GM23338 (cell line): Measurements from ENCODE around the gene CXorf49. TPM values are rescaled to one million over a fixed set of nuclear protein-coding genes. Genes with fewer than 3 reads are reported as not detected.
"Not testable (repeated sequence)": the region's sequence is repeated elsewhere in the genome, so short reads cannot be mapped to it uniquely, and the experiment has no call there.

Experiments
- ATAC-seq: fragments of 200-7000 bp; cut with Tn5 transposase; 3 replicates; pipeline ENCODE4 v1.9.1; 2020
- DNase-seq: peaks from one replicate; pipeline ENCODE4 v3.0.0-alpha.2; 2015; ENCODE audit warnings: low spot score
- H2AFZ ChIP-seq: fragments of 200-600 bp; sonication (generic); 2 replicates; pipeline ENCODE4 v1.8.0; 2016; ENCODE audit warnings: antibody characterized with exemption, mild to moderate bottlenecking, moderate library complexity
- H3F3A ChIP-seq: fragments of 200-600 bp; sonication (generic); replicated peaks from 2 replicates; pipeline ENCODE4 v1.8.0; 2017; ENCODE audit warnings: antibody characterized with exemption, mixed run types, low read depth
- H3K27ac ChIP-seq: fragments of 200-600 bp; sonication (generic); 2 replicates; pipeline ENCODE4 v1.6.1; 2016; ENCODE audit warnings: low read depth
- H3K27me3 ChIP-seq: fragments of 200-600 bp; sonication (generic); 2 replicates; pipeline ENCODE4 v1.8.0; 2016; ENCODE audit warnings: mild to moderate bottlenecking, mixed run types, moderate library complexity; ENCODE audit not compliant: insufficient read depth
- H3K36me3 ChIP-seq: fragments of 200-600 bp; sonication (generic); 2 replicates; pipeline ENCODE4 v1.8.0; 2016; ENCODE audit warnings: mild to moderate bottlenecking; ENCODE audit not compliant: insufficient read depth
- H3K4me1 ChIP-seq: fragments of 200-600 bp; sonication (generic); 2 replicates; pipeline ENCODE4 v1.8.0; 2016; ENCODE audit warnings: mild to moderate bottlenecking, moderate library complexity; ENCODE audit not compliant: insufficient read depth
- H3K4me2 ChIP-seq: fragments of 200-600 bp; sonication (generic); 2 replicates; pipeline ENCODE4 v1.7.1; 2017; ENCODE audit warnings: mixed run types
- H3K4me3 ChIP-seq: fragments of 200-600 bp; sonication (generic); 2 replicates; pipeline ENCODE4 v1.6.1; 2016; ENCODE audit warnings: mixed run types
- H3K79me2 ChIP-seq: fragments of 200-600 bp; sonication (generic); replicated peaks from 2 replicates; pipeline ENCODE4 v1.8.0; 2017; ENCODE audit warnings: mild to moderate bottlenecking; ENCODE audit not compliant: insufficient read depth
- H3K9me2 ChIP-seq: fragments of 200-600 bp; sonication (generic); 2 replicates; pipeline ENCODE4 v1.8.0; 2017; ENCODE audit not compliant: insufficient read depth
- H4K20me1 ChIP-seq: fragments of 200-600 bp; sonication (generic); replicated peaks from 2 replicates; pipeline ENCODE4 v1.8.0; 2017; ENCODE audit warnings: mild to moderate bottlenecking; ENCODE audit not compliant: insufficient read depth
- H3K27ac Mint-ChIP-seq: 2 replicates; pipeline ENCODE4 v1.8.0; 2020; ENCODE audit warnings: inconsistent platforms, mild to moderate bottlenecking, moderate library complexity, mixed read lengths
- H3K27me3 Mint-ChIP-seq: 3 replicates; pipeline ENCODE4 v1.8.0; 2022; ENCODE audit warnings: low read depth, mild to moderate bottlenecking, moderate library complexity, mixed read lengths, inconsistent platforms; ENCODE audit not compliant: insufficient read depth, poor library complexity
- H3K36me3 Mint-ChIP-seq: 3 replicates; pipeline ENCODE4 v1.8.0; 2021; ENCODE audit warnings: low read depth, mild to moderate bottlenecking, inconsistent platforms, moderate library complexity, mixed read lengths
- H3K4me1 Mint-ChIP-seq: 3 replicates; pipeline ENCODE4 v1.8.0; 2020; ENCODE audit warnings: mild to moderate bottlenecking, inconsistent platforms, mixed read lengths
- H3K4me3 Mint-ChIP-seq: 3 replicates; pipeline ENCODE4 v1.8.0; 2021; ENCODE audit warnings: moderate library complexity, mild to moderate bottlenecking, inconsistent platforms, mixed read lengths
- H3K9me3 Mint-ChIP-seq: 3 replicates; pipeline ENCODE4 v1.8.0; 2020; ENCODE audit warnings: moderate library complexity, mild to moderate bottlenecking, inconsistent platforms, mixed read lengths
- CTCF ChIP-seq, 2 experiments: fragments of 200-600 bp in 1 of 2; sonication (generic) in 1 of 2; conservative IDR thresholded peaks; 2 replicates each; pipeline versions ENCODE4 v1.5.1 to v1.6.1; 2016 to 2017; ENCODE audit warnings: antibody characterized with exemption in 2 of 2, low read depth in 2 of 2, mild to moderate bottlenecking in 2 of 2, moderate library complexity in 1 of 2
- EZH2 ChIP-seq: fragments of 200-600 bp; sonication (generic); IDR thresholded peaks from one replicate; pipeline ENCODE4 v1.8.0; 2017; ENCODE audit warnings: antibody characterized with exemption, mild to moderate bottlenecking, low read depth; ENCODE audit not compliant: unreplicated experiment
- EZH2phosphoT487 ChIP-seq: fragments of 200-600 bp; sonication (generic); IDR thresholded peaks from one replicate; pipeline ENCODE4 v1.8.1; 2018; ENCODE audit warnings: antibody characterized with exemption; ENCODE audit not compliant: unreplicated experiment
- NANOG ChIP-seq: IDR thresholded peaks from 2 replicates; pipeline ENCODE4 v1.6.1; 2016; ENCODE audit warnings: antibody characterized with exemption, borderline replicate concordance
- POLR2AphosphoS5 ChIP-seq: IDR thresholded peaks from 2 replicates; pipeline ENCODE4 v1.6.1; 2016; ENCODE audit warnings: antibody characterized with exemption, low read depth
- ZNF462 ChIP-seq: fragments of 250-450 bp; sonication (Bioruptor Pico); IDR thresholded peaks from 2 replicates; pipeline ENCODE4 v1.5.0; 2020; ENCODE audit warnings: mild to moderate bottlenecking, moderate library complexity
- polyA plus RNA-seq: library from polyadenylated mRNA; unstranded; fragments of >200 nt; fragmentation: Nextera tagmentation; extraction: Ambion mirVana; gene quantifications from 2 replicates; pipeline ENCODE4 v1.2.1, GENCODE V29; 2016
- total RNA-seq: library from RNA; depleted of rRNA; stranded (reverse); fragments of >200 nt; shearing (Covaris generic); gene quantifications from 2 replicates; pipeline ENCODE4 v1.2.3, GENCODE V29; 2014

The CXorf49 gene
- total and polyA plus RNA-seq, 2 experiments from 2014 or later = not detected

GRCh38 chrX:71679575-71680207, 38.4 kb downstream of the CXorf49 start (continued):
- TF ChIP-seq CTCF (conservative IDR thresholded peaks at IDR 0.05; ENCODE audit: low read depth in 2 of 2) (no peak), EZH2phosphoT487 (no peak), NANOG (no peak), EZH2 (no peak), POLR2AphosphoS5 (no peak), ZNF462 (CRISPR knock-in tag) (no peak)

DNA sequence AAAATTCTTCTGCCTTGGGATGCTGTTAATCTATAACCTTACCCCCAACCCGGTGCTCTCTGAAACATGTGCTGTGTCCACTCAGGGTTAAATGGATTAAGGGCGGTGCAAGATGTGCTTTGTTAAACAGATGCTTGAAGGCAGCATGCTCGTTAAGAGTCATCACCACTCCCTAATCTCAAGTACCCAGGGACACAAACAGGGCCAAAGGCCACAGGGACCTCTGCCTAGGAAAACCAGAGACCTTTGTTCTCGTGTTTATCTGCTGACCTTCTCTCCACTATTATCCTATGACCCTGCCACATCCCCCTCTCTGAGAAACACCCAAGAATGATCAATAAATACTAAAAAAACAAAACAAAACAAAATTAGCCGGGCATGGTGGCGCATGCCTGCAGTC, 40.9 kb downstream of the CXorf49 start:
- H3K4me3 Mint-ChIP-seq, ATAC-seq, DNase-seq, H3F3A ChIP-seq, H3K27ac Mint-ChIP-seq, H2AFZ ChIP-seq, H3K4me3 ChIP-seq, H3K4me2 ChIP-seq, H3K27me3 Mint-ChIP-seq, H3K27me3 ChIP-seq, H4K20me1 ChIP-seq, H3K79me2 ChIP-seq, H3K4me1 Mint-ChIP-seq, H3K36me3 ChIP-seq, H3K36me3 Mint-ChIP-seq, H3K4me1 ChIP-seq, H3K27ac ChIP-seq, H3K9me2 ChIP-seq: not testable (repeated sequence)
- H3K9me3 Mint-ChIP-seq = peaks cover 15% of the 10 kb centered on the region

GRCh38 chrX:71676068-71676795, 41.9 kb downstream of the CXorf49 start:
- not testable (repeated sequence) for H3K4me1 Mint-ChIP-seq, H3K36me3 ChIP-seq, DNase-seq, H3K79me2 ChIP-seq, H3K27me3 Mint-ChIP-seq, H3K9me2 ChIP-seq, H3K4me1 ChIP-seq, H3K4me2 ChIP-seq, H3K27ac ChIP-seq, H2AFZ ChIP-seq, H3K27me3 ChIP-seq, H3K36me3 Mint-ChIP-seq, H3K4me3 ChIP-seq, H4K20me1 ChIP-seq, H3K27ac Mint-ChIP-seq, H3K4me3 Mint-ChIP-seq, ATAC-seq, H3F3A ChIP-seq
- H3K9me3 Mint-ChIP-seq = peaks cover 15% of the 10 kb centered on the region

DNA sequence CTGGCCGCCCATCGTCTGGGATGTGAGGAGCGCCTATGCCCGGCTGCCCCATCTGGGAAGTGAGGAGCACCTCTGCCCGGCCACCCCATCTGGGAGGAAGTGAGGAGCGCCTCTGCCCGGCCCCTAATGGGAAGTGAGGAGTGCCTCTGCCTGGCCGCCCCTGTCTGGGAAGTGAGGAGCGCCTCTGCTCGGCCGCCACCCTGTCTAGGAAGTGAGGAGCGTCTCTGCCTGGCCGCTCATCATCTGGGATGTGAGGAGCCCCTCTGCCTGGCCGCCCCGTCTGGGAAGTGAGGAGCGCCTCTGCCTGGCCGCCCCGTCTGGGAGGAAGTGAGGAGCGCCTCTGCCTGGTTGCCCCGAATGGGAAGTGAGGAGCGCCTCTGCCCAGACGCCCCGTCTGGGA, 42.4 kb downstream of the CXorf49 start:
- H3K9me3 Mint-ChIP-seq = peaks cover 15% of the 10 kb centered on the region
- H3K27me3 Mint-ChIP-seq, H3K36me3 ChIP-seq, H3K27ac ChIP-seq, H3K27ac Mint-ChIP-seq, H3K27me3 ChIP-seq, H3K4me1 ChIP-seq, H4K20me1 ChIP-seq, H3K9me2 ChIP-seq, H3F3A ChIP-seq, H3K4me1 Mint-ChIP-seq, DNase-seq, H3K4me2 ChIP-seq, H3K4me3 Mint-ChIP-seq, H2AFZ ChIP-seq, H3K36me3 Mint-ChIP-seq, H3K4me3 ChIP-seq, ATAC-seq, H3K79me2 ChIP-seq: not testable (repeated sequence)
